NCI-H226 (cell line): ENCODE results near the gene CHPF2.

Experiments used
- DNase-seq: peaks from one replicate; pipeline ENCODE4 v3.0.0-alpha.2; 2015

Gene CHPF2

GRCh38 chr7:151236406-151236805 is 4.1 kb downstream of the CHPF2 start:
- DNase-seq: no peak

- no peak for DNase-seq
Measured at GRCh38 chr7:151237244-151238189, 5.2 kb downstream of the CHPF2 start.

- no peak for DNase-seq
Measured at GRCh38 chr7:151238190-151238810, 6.0 kb downstream of the CHPF2 start.

GRCh38 chr7:151238924-151239836 is 6.9 kb downstream of the CHPF2 start:
- DNase-seq: no peak

- no peak for DNase-seq
Measured at GRCh38 chr7:151239837-151240459, 7.7 kb downstream of the CHPF2 start.

- no peak for DNase-seq
Measured at GRCh38 chr7:151240536-151240935, 8.3 kb downstream of the CHPF2 start.

GRCh38 chr7:151240942-151241754 is 8.9 kb downstream of the CHPF2 start:
- DNase-seq: no peak

GRCh38 chr7:151241755-151242096 is 9.4 kb downstream of the CHPF2 start:
- no peak for DNase-seq

GRCh38 chr7:151242159-151243044 is 10.1 kb downstream of the CHPF2 start:
- no peak for DNase-seq

GRCh38 chr7:151243045-151243349 is 10.7 kb downstream of the CHPF2 start:
- DNase-seq: no peak

GRCh38 chr7:151243408-151244195 is 11.3 kb downstream of the CHPF2 start:
- no peak for DNase-seq

GRCh38 chr7:151244196-151244840 is 12.0 kb downstream of the CHPF2 start:
- no peak for DNase-seq

GRCh38 chr7:151244841-151245346 is 12.6 kb downstream of the CHPF2 start:
- DNase-seq: no peak

- no peak for DNase-seq
Measured at GRCh38 chr7:151245360-151246101, 13.2 kb downstream of the CHPF2 start.

- DNase-seq: no peak
Measured at GRCh38 chr7:151246102-151246850, 14.0 kb downstream of the CHPF2 start.

- no peak for DNase-seq
Measured at GRCh38 chr7:151246851-151247580, 14.7 kb downstream of the CHPF2 start.
